OCI-LY3 (cell line): ENCODE measurements around the gene MED27.

Source experiments
- CTCF ChIP-seq: fragments of 200-600, 300-600 bp; sonication (generic); IDR thresholded peaks from 2 replicates; pipeline ENCODE4 v1.5.1; 2014; ENCODE audit warnings: antibody characterized with exemption, low read length, low read depth
- EZH2phosphoT487 ChIP-seq: fragments of 200-600 bp; shearing (Covaris generic); IDR thresholded peaks from 2 replicates; pipeline ENCODE4 v1.6.1; 2018; ENCODE audit warnings: antibody characterized with exemption, mixed run types, low read depth

GRCh38 chr9:131982671-131983239 lies 96.9 kb downstream of the MED27 start:
- TF ChIP-seq CTCF (no peak), EZH2phosphoT487 (no peak)
